Stimulated activated CD4-positive, alpha-beta T cell treated with anti-CD3 and anti-CD28 coated beads, Interleukin-2, amount 100 ng/mL, for 48 hours (primary cell): ENCODE measurements around the gene PAGR1.
"Not testable (repeated sequence)": the region's sequence is repeated elsewhere in the genome, so short reads cannot be mapped to it uniquely, and the experiment has no call there.

Source experiments
- DNase-seq, 2 donors: peaks; one replicate each; pipeline ENCODE4 v3.0.0-alpha.2; 2020

The PAGR1 gene

GRCh38 chr16:29815793-29816693, at the start of gene PAGR1:
PAGR1 (plus strand) TSS chr16:29816152; CDS start chr16:29816526, 374 bp downstream.
- DNase-seq, result peak; percentile 97

DNA sequence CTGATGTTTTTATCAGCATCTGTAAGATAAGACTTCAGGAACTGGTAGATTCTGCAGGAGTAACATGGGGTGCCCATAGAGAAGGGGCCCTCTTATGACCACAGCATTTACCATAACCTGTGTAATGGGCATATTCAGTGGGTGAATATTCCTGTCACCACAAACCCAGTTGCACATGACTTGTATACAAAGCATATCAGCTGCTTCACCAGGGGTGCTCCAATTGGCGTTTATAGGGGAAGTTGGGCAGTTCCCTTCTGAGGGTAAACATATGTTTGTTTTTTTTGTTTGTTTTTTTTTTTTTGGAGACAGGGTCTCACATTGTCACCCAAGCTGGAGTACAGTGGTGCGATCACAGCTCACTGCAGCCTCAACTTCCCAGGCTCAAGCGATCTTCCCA, 49.4 kb upstream of the PAGR1 start:
- no peak for DNase-seq

GRCh38 chr16:29767062-29767461, 48.9 kb upstream of the PAGR1 start:
- DNase-seq, result no peak

GRCh38 chr16:29769507-29769906, 46.4 kb upstream of the PAGR1 start:
- no peak for DNase-seq

DNA sequence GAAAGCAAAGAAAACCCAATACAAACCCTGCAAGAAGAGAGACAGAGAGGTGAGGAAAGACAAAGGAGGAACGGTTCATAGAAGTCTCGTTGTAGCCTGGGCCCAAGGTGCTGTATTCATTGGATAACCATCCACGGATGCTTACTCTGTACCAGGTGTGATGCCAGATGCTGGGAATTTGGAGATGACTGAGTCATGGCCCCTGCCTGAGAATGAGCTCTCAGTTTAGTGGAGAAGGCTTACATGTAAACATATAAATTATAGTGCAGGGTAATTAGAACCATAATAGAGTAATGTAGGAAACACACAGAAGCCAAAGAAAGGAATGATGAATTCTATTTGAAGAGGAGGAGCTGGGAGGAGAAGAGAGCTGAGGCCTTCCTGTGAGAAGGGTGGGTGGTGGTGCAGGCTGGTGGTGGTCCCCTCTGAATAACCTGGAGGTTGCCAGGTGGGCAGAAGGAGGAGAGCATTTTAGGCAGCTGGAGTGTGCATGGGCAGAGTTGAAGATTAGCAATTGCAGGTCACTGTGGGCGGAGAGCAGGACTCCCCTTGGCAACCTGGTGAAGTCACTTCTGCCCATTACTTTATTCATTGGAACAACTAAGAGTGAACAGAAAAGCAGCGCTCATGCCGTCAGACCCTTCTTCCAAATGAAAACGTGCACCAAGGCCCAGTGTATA, 45.6 kb upstream of the PAGR1 start:
- DNase-seq, result no peak

DNA sequence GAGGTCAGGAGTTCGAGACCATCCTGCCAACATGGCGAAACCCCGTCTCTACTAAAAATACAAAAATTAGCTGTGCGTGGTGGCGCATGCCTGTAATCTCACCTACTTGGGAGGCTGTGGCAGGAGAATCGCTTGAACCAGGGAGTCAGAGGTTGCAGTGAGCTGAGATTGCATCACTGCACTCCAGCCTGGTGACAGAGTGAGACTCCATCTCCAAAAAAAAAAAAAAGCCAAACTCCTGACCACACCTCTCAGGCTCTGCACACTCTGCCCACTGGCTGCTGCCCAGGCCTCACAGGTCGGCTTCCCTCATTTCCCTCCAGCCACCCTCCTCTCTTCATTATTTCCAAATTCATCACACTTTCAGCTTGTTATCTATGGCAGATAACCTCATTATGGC, 43.6 kb upstream of the PAGR1 start:
- not testable (repeated sequence) for DNase-seq

GRCh38 chr16:29774730-29775129, 41.2 kb upstream of the PAGR1 start:
- no peak for DNase-seq

GRCh38 chr16:29775742-29776408, 40.1 kb upstream of the PAGR1 start:
- DNase-seq, result no peak

DNA sequence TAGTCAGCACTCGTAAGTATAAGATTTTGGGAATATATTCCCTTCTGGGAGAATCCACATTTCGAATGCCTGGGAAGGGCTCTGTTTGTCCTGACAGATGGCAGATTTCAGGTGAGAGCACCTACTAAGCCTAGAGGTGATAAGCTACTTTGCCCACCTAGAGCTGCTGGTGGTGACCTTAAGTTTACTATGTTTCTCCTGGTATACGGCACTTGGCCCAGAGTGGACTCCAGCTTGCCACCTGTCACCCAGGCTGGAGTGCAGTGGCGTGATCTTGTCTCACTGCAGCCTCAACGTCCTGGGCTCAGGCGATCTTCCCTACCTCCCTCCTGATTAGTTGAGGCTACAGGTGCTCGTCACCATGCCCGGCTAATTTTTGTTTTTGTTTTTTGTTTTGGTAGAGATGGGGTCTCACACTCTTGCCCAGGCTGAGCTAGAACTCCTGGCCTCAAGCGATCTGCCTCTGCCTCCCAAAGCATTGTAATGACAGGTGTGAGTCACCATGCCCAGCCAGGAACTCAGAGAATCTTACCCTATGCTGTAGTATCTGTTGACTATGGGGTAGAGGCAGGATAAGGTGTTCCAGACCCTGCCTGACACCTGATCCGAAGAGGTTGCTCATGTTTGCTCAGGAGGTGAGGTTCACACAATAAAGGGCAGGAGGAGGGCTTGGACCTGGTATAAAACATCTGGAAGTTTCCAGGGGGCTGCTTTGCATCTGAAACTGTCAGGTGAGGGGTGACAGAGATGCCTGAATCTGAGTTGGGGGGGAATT, 38.2 kb upstream of the PAGR1 start, which contains the start of gene ZG16:
TSS of gene ZG16 (plus strand) at position 681 of the 775 bp plus-strand sequence. CDS start 1,011 bp downstream, outside the sequence.
- DNase-seq, result no peak

GRCh38 chr16:29779474-29779873, 36.5 kb upstream of the PAGR1 start:
- DNase-seq, result no peak

DNA sequence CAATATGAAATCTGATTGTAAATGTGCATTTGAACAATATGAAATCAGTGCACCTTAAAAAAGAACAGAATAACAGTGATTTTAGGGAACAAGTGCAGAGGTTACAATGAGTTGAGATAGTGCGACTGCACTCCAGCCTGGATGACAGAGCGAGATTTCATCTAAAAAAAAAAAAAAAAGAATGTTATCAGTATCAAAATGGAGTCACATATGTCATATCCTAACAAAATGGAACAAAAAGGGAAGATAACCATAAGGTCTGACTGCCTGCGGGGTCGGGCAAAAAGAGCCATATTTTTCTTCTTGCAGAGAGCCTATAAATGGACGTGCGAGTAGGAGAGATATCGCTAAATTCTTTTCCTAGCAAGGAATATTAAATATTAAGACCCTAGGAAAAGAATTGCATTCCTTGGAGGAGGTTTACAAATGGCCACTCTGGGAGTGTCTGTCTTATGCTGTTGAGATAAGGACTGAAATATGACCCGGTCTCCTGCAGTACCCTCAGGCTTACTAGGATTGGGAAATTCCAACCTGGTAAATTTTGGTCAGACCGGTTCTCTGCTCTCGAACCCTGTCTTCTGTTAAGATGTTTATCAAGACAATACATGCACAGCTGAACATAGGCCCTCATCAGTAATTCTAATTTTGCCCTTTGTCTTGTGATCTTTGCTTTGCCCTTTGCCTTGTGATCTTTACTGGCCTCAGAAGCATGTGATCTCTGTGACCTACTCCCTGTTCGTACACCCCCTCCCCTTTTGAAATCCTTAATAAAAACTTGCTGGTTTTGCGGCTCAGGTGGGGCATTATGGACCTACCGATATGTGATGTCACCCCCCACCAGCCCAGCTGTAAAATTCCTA, 32.6 kb upstream of the PAGR1 start:
- not testable (repeated sequence) for DNase-seq

DNA sequence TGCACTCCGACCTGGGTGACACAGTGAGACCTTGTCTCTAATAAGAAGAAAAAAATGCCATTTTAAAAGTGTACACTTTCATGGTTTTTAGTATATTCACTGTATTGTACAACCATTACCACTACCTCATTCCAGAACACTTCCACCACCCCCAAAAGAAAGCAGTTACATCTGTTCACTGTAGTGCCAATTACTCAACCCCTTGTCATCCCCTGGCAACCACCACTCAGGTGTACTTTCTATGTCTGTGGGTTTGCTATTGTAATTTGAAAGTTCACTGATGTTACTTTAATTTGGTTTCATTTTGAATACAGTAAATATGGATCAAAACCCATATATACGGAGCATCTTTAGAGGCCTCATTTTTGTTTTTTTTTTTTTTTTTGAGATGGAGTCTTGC, 31.8 kb upstream of the PAGR1 start:
- no peak for DNase-seq

- DNase-seq, result peak; percentile 72 to 83
Observed at GRCh38 chr16:29784901-29785500, 31.0 kb upstream of the PAGR1 start.

GRCh38 chr16:29787155-29787554, 28.8 kb upstream of the PAGR1 start:
- DNase-seq, result not testable (repeated sequence)

GRCh38 chr16:29789775-29790182, 26.2 kb upstream of the PAGR1 start:
- DNase-seq, result no peak

GRCh38 chr16:29790183-29790948, 25.6 kb upstream of the PAGR1 start, which contains the start of gene KIF22:
KIF22 (plus strand) TSS chr16:29790751; CDS start chr16:29790760, 9 bp downstream.
- DNase-seq, result peak; percentile 99 to 100

DNA sequence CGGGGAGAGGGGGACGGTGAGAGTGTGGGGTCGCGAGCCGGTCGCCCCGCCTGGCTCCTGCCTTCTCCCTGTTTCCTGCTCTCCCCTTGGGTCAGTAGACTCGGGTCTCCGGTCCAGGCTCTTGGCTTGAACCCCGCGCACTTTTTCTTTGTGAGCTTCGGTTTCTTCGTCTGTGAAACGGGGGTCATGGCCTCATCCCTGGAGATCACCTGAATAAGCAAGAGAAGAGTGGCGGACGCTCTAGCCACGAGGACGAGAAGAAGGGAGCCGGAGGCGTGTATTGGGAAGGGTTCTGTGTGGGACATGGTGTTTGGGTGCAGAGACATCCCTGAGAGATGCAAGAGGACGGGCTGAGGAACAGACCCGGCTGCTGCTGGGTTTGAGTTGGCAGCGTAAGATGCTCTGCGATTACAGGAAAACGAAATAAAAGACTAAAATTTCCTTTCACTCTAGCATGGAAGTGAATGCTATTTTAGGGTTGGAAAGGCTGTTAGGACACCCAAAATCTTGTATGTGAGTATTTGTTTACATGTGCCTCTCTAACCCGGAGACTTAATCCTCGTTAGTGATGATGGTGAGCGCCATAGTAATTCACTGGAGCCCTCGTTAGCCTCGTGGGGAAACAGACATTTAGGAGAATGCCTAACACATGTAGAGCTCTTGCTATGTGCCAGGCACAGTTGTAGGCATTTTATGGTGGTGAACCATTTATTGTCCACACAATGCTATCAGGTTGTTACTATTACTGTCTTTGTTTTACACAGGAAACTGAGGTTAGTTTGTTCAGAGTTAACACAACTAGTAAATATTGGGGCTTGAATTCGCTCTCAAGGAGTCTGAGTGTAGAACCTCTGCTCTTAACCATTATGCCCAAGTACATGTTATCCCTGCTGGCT, 24.8 kb upstream of the PAGR1 start:
- DNase-seq, result no peak

- DNase-seq, result no peak
Observed at GRCh38 chr16:29791845-29792807, 23.8 kb upstream of the PAGR1 start.
